LoVo (cell line): ENCODE results near the gene POLDIP2.

Experiments
- DNase-seq: peaks from one replicate; pipeline ENCODE4 v3.0.0-alpha.2; 2016; ENCODE audit warnings: low spot score

Gene POLDIP2

GRCh38 chr17:28335201-28335958, 21.9 kb downstream of the POLDIP2 start, which contains the start of the genes IFT20 and TNFAIP1:
IFT20 (minus strand) TSS chr17:28335472; CDS start chr17:28331985, 3,487 bp downstream.
TNFAIP1 (plus strand) TSS chr17:28335761; CDS start chr17:28339522, 3,761 bp downstream.
- peak; percentile 99 for DNase-seq

- DNase-seq = no peak
Measured at GRCh38 chr17:28334666-28335200, 22.6 kb downstream of the POLDIP2 start.

GRCh38 chr17:28334171-28334570, 23.2 kb downstream of the POLDIP2 start:
- no peak for DNase-seq

GRCh38 chr17:28333083-28333746, 24.1 kb downstream of the POLDIP2 start:
- DNase-seq = no peak

GRCh38 chr17:28331891-28332420, 25.4 kb downstream of the POLDIP2 start:
- no peak for DNase-seq

GRCh38 chr17:28330671-28331070, 26.7 kb downstream of the POLDIP2 start:
- DNase-seq = no peak

- DNase-seq = no peak
Measured at GRCh38 chr17:28328325-28328724, 29.0 kb downstream of the POLDIP2 start.

- DNase-seq = no peak
Measured at GRCh38 chr17:28327709-28328108, 29.6 kb downstream of the POLDIP2 start.

- DNase-seq = no peak
Measured at GRCh38 chr17:28327031-28327607, 30.2 kb downstream of the POLDIP2 start.

- DNase-seq = no peak
Measured at GRCh38 chr17:28326114-28326513, 31.2 kb downstream of the POLDIP2 start.

- DNase-seq = no peak
Measured at GRCh38 chr17:28325211-28325610, 32.1 kb downstream of the POLDIP2 start.

- no peak for DNase-seq
Measured at GRCh38 chr17:28324781-28325180, 32.5 kb downstream of the POLDIP2 start.

- DNase-seq = no peak
Measured at GRCh38 chr17:28324267-28324745, 33.0 kb downstream of the POLDIP2 start.

- DNase-seq = no peak
Measured at GRCh38 chr17:28320215-28321061, 36.9 kb downstream of the POLDIP2 start.

GRCh38 chr17:28319598-28319935, 37.8 kb downstream of the POLDIP2 start:
- DNase-seq = no peak

- DNase-seq = peak; percentile 97
Measured at GRCh38 chr17:28318759-28319597, 38.3 kb downstream of the POLDIP2 start, which contains the start of gene TMEM97. TMEM97 (plus strand) TSS chr17:28319200; CDS start chr17:28319240, 40 bp downstream.

GRCh38 chr17:28317966-28318758, 39.2 kb downstream of the POLDIP2 start:
- peak; percentile 15 for DNase-seq

- DNase-seq = no peak
Measured at GRCh38 chr17:28317099-28317965, 40.0 kb downstream of the POLDIP2 start.
